ENCODE data around the gene SRGAP2C.
"Not testable (repeated sequence)": the region's sequence is repeated elsewhere in the genome, so short reads cannot be mapped to it uniquely, and the experiment has no call there.

The SRGAP2C gene

DNA sequence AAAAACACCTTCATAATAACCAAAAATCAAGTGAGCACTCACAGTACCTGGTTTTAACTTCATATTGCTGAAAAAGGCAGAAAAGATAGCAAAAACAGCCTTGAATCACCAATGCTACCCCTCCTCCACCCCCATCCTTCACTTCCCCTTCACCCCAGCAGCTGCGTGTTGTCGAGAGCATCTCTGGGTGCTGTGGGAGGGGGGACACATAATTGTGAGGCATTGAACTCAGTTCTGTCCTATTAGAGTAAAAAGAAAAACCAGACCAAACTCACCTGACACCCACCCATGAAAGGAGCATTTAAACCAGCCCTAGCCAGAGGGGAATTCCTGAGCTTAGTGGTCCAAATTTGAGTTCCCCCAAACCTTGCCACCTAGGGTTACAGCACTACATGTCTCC, 248.7 kb downstream of the SRGAP2C start:
- DNase-seq: not testable (repeated sequence)

DNA sequence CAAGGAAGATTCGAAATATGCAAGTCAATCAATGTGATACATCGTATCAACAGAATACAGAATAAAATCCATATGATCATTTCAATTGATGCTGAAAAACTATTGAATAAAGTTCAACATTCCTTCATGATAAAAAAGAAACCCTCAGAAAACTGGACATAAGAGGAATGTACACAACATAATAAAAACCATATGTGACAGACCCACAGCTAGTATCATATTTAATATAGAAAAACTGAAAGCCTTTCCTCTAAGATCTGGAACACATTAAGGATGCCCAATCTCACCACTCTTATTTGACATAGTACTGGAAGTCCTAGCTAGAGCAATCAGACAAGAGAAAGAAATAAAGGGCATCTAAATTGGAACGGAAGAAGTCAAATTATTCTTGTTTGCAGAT, 254.1 kb downstream of the SRGAP2C start:
- DNase-seq: not testable (repeated sequence)

DNA sequence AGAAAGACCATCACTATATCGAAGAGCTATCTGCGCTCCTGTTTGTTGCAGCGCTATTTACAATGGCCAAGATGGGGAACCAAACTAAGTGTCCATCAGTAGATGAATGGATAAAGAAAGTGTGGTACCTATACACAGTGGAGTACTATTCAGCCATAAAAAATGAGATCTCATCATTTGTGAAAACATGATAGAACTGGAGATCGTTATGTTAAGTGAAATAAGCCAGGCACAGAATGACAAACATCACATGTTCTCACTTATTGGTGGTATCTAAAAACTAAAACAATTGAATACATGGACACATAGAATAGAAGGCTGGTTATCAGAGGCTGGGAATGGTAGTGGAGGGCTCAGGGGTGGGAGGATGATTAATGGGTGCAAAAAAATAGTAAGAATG, 256.2 kb downstream of the SRGAP2C start:
- no peak for DNase-seq
